ENCODE results near the gene LRRTM3. TPM values are rescaled to one million over a fixed set of nuclear protein-coding genes. Genes with fewer than 3 reads are reported as not detected.

Gene LRRTM3
- total RNA-seq, 1 donor from 2014 or later = 6.5 TPM

GRCh38 chr10:67017218-67017617, 91.4 kb downstream of the LRRTM3 start:
- DNase-seq (ENCODE audit: low spot score) = no peak

- no peak for DNase-seq (ENCODE audit: low spot score)
These were observed 96.3 kb downstream of the LRRTM3 start for GRCh38 chr10:67022099-67022498.

GRCh38 chr10:67033878-67034277, 108.0 kb downstream of the LRRTM3 start:
- no peak for DNase-seq (ENCODE audit: low spot score)

DNA sequence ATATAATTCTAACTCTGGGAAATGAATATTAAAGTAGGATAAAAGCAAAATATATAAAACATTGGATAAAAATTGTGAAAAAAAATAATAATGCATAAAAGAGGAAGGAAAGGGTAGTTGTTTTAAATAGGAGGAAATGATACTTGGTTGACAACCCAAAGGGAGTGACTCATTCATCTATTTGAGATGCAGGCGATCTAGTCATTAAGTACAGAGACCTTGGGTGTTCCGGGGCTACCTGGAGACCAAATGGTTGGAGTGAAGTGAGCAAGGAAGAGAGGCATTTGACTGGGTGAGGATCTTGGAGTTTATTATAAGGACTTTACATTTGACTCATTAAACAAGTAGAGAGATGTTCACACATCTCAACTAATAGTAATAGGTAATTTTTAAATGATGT, 111.0 kb downstream of the LRRTM3 start:
- no peak for DNase-seq (ENCODE audit: low spot score)

DNA sequence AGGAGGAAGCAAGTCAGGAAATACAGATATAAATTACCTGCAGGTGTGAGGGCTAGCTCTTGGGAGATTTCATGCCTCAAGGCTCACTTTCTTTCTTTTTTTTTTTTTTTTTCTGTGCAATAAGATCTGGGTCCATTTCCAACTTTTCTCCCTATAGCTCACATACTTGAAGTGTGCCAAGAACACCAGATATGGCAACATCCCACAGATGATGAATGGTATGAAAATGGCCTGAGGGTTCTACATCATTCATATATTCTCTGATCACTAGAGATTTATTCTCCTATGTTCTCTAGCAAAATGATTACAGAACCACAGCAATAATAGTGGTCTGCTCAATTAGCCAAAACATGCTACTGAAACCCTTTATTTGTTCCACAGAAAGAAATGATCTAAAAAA, 117.2 kb downstream of the LRRTM3 start:
- no peak for DNase-seq (ENCODE audit: low spot score)

DNA sequence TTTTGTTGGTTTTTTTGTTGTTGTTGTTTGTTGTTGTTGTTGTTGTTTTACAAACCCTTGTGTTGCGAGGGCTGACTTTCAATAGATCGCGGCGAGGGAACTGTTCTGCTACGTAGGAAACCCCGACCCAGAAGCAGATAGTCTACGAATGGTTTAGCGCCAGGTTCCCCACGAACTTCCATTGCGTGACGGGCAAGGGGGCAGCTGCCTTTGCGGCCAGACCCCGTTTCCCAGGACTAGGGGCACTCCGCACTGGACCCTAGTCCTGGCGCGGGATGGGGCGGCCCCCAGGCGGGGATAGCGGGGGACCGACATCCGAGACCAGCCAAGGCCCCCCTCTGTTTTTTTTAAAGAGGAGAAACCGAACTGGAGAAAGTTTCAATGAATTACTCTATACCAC, 119.6 kb downstream of the LRRTM3 start:
- no peak for DNase-seq (ENCODE audit: low spot score)

DNA sequence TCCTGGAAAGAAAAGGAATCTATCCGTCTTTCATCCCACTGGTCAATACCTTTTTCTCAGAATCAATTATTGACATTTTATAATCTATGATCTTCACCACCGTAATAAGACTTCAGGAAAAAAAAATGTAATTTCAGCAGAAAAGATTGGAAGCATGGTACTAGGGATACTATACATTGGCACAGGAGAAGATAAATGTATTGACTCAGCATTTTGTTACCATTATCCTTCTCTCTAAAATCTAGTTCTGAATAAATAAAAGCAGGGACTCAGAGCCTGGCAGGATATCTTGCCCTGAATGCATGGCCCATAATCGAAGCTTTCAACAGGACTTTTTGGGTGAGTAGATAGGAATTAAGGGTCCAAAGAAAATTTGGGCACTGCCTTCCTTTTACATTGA, 120.7 kb downstream of the LRRTM3 start:
- no peak for DNase-seq (ENCODE audit: low spot score)

DNA sequence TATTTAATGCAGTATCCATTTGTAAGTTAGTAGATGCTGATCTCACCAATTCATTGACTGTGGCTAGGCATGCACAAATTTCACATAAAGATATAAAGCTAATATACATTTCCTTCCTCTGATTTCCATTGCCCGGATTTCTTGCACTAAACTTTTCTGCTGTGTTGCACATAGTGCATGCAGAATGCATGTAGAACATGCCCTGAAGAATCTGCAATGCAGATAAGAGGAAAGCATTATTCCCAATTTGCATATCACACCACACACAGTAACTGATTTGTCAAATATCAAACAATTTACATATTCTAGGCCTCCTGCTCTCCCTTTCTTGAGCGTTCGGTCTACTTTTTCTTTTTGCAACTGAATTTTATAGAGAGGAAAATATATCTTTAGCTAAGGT, 124.2 kb downstream of the LRRTM3 start:
- DNase-seq (ENCODE audit: low spot score) = no peak

DNA sequence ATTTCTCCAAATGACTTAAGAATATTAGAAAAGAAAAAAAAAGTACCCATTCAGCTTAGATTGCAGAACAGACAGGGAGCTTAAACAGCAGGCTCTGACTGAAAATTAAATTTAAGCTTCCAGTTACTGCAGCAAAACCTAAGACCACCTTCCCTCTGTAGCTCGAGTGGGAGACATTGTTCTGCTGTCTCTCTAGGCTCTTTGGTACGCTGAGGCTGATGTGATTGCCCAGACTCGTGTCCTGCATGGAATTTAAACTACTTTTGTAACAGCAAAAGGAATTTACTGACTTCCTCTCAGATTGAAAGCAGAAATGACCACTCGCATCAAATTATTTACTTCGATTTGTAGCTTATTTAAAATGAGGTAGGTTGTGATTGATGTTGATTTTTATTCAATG, 124.6 kb downstream of the LRRTM3 start:
- no peak for DNase-seq (ENCODE audit: low spot score)

DNA sequence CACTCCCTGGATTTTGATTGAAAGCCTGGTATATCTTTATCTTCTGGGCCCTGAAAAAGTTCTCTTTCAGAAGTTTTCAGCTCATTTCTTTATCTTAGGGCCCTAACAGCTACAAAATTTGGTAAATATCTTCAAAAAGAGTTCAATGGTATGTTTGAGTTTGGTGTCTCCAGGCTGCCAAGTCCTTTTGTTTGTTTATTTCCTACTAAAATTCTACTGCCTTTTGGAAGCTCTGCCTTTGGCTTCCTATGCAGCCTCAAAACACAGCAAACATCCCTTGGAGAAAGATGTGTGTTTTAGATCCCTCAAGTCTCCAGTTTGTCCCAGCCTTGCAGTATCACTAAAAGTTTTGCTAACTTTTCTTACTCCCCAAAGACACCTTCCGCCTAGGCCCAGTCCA, 146.8 kb downstream of the LRRTM3 start:
- DNase-seq (ENCODE audit: low spot score) = no peak

DNA sequence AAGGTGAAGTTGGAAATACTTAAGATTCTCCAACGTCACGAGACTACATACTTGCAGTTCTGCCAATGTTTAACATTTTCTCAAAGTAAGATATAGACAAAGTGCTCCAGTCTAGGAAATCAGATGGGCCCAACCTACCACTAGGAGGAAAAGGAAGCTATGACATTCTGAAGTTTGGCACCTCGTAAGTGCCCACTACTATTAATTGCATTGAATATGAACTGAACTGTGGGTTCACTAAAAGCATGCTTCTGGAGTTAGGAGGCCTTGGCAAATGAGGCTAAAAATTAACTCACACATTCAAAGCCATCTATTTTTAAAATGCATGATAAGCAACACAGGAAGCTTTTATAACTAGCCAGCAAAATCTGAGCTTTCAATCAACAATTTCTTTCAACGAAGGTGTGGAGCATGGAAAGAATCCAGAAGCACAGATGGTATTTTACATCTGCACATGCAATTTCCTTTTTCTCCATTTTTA, 149.7 kb downstream of the LRRTM3 start:
- DNase-seq (ENCODE audit: low spot score) = no peak

- peak; percentile 65 for DNase-seq (ENCODE audit: low spot score)
These were observed 150.3 kb downstream of the LRRTM3 start for GRCh38 chr10:67076144-67076543.

DNA sequence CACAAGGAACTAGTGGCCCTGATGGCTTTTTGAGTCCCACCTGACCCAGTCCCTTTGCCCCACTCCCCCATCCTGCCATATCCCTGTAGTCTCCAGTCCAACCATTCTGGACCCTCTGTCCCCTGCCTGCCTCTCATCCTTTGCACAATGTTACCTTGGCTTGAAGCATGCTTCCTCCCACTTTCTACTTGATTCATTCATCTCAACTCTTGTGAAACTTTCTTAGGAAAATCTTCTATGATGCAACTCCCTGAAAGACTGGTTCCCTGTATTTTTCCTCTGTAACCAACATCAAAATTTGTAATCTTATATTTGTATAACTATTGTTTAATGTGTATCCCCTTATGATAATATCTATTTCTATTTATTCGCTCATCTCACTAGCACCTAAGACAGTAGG, 151.5 kb downstream of the LRRTM3 start:
- no peak for DNase-seq (ENCODE audit: low spot score)

- peak; percentile 70 for DNase-seq (ENCODE audit: low spot score)
These were observed 153.3 kb downstream of the LRRTM3 start for GRCh38 chr10:67079126-67079525.

- peak; percentile 58 for DNase-seq (ENCODE audit: low spot score)
These were observed 160.7 kb downstream of the LRRTM3 start for GRCh38 chr10:67086327-67087134.

DNA sequence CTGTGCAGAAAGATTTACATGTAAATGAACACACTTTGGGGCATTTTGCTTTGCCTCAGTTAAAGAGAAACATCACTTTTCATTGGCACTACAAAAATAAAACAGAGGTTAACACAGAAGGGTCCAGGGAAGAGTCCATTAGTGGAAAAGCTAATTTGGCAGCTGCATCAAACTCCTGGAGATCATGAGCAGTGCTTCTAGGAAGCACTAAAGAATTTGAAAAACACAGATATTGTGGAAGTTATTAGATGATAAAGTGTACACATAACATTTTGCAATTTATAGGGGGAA, 161.2 kb downstream of the LRRTM3 start:
- no peak for DNase-seq (ENCODE audit: low spot score)

- DNase-seq (ENCODE audit: low spot score) = peak; percentile 44
These were observed 162.2 kb downstream of the LRRTM3 start for GRCh38 chr10:67088036-67088435.

- DNase-seq (ENCODE audit: low spot score) = peak; percentile 70
These were observed 169.7 kb downstream of the LRRTM3 start for GRCh38 chr10:67095531-67095930.

GRCh38 chr10:67098461-67098860, 172.6 kb downstream of the LRRTM3 start:
- no peak for DNase-seq (ENCODE audit: low spot score)

DNA sequence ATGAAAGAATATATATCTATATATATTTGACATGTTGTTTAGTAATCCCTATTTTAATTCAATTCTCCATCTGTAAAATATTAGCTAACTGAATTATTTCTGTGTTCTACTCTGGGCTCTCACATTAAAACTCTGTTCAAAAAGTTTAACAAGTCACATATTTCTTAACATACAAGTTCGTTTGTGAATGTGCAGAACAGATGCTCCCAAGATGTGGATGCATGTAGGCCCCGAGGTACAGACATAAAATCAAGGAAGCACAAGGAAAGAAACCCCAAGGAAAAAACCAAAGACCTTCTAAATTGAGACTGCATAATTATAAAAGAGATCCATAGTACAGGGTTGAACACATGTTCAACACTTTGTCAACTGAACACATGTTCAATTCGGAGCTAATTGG, 175.1 kb downstream of the LRRTM3 start:
- DNase-seq (ENCODE audit: low spot score) = no peak

GRCh38 chr10:67107670-67108069, 181.8 kb downstream of the LRRTM3 start:
- no peak for DNase-seq (ENCODE audit: low spot score)

- no peak for DNase-seq (ENCODE audit: low spot score)
These were observed 184.4 kb downstream of the LRRTM3 start for GRCh38 chr10:67110286-67110685.

- no peak for DNase-seq (ENCODE audit: low spot score)
These were observed 186.9 kb downstream of the LRRTM3 start for GRCh38 chr10:67112765-67113164.

DNA sequence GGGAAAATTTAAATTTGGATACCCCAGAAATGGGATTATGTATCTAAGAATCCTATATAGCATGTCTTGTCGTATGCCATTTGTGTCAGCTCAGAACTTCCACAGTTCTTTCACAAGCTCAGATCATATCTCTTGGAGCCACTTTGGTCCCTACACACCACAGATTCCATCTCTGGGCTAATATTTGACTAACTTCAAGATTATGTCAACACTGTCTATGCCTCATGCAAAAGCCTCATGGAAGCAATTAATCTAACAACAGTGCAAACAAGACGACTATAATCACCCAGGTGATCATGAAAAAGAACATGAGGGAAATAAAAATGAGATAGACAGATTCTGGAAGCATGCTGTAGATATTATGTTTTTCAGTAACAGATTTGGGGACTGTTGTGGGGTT, 189.1 kb downstream of the LRRTM3 start:
- no peak for DNase-seq (ENCODE audit: low spot score)

Data from umbilical cord (tissue), 2 donors.